CD4-positive, CD25-positive, alpha-beta regulatory T cell (primary cell): Measurements from ENCODE around the gene FKRP. TPM values are rescaled to one million over a fixed set of nuclear protein-coding genes. Genes with fewer than 3 reads are reported as not detected.
"Not testable (repeated sequence)": the region's sequence is repeated elsewhere in the genome, so short reads cannot be mapped to it uniquely, and the experiment has no call there.

Source experiments
- ATAC-seq, 2 donors: fragments of 150-1000 bp; cut with Tn5 transposase; one replicate each; pipeline ENCODE4 v1.10.0; 2021; ENCODE audit warnings: low read depth in 2 of 2, moderate number of reproducible peaks in 2 of 2, moderate library complexity in 1 of 2
- DNase-seq, 3 donors: peaks; one replicate each; pipeline versions ENCODE4 v3.0.0 to v3.0.0-alpha.2; 2012 to 2022; ENCODE audit warnings: mixed read lengths in 1 of 3
- H3K27ac ChIP-seq: one replicate; pipeline ENCODE4 v1.7.0; 2013; ENCODE audit warnings: mild to moderate bottlenecking, low read length; ENCODE audit not compliant: insufficient read depth, poor library complexity, severe bottlenecking
- H3K27me3 ChIP-seq: one replicate; pipeline ENCODE4 v1.7.0; 2013; ENCODE audit warnings: low read length; ENCODE audit not compliant: control insufficient read depth, insufficient read depth
- H3K36me3 ChIP-seq: one replicate; pipeline ENCODE4 v1.7.0; 2013; ENCODE audit warnings: mild to moderate bottlenecking, low read length, moderate library complexity; ENCODE audit not compliant: control insufficient read depth, insufficient read depth
- H3K4me1 ChIP-seq: 2 replicates; pipeline ENCODE4 v1.7.0; 2013; ENCODE audit warnings: mild to moderate bottlenecking, low read length; ENCODE audit not compliant: insufficient read depth, control insufficient read depth, poor library complexity, severe bottlenecking
- H3K4me3 ChIP-seq: one replicate; pipeline ENCODE4 v1.7.0; 2013; ENCODE audit warnings: low read depth, mild to moderate bottlenecking, low read length, moderate library complexity
- H3K9me3 ChIP-seq, 2 experiments: 1 replicate in 1 of 2; 2 replicates in 1 of 2; pipeline ENCODE4 v1.7.0; 2013; ENCODE audit warnings: low read length in 2 of 2, mild to moderate bottlenecking in 1 of 2, moderate library complexity in 1 of 2; ENCODE audit not compliant: control insufficient read depth in 2 of 2
- H3K27ac Mint-ChIP-seq, 3 donors: one replicate each; pipeline ENCODE4 v1.8.0; 2020 to 2022; ENCODE audit warnings: mild to moderate bottlenecking in 3 of 3, mixed read lengths in 3 of 3, moderate library complexity in 2 of 3
- H3K27me3 Mint-ChIP-seq: one replicate; pipeline ENCODE4 v1.8.0; 2022; ENCODE audit warnings: mild to moderate bottlenecking, mixed read lengths
- H3K36me3 Mint-ChIP-seq: one replicate; pipeline ENCODE4 v1.8.0; 2020; ENCODE audit warnings: mixed read lengths
- H3K4me1 Mint-ChIP-seq, 4 donors: one replicate each; pipeline ENCODE4 v1.8.0; 2020 to 2022; ENCODE audit warnings: mixed read lengths in 4 of 4, mild to moderate bottlenecking in 1 of 4
- H3K4me3 Mint-ChIP-seq, 4 donors: one replicate each; pipeline ENCODE4 v1.8.0; 2020 to 2022; ENCODE audit warnings: mild to moderate bottlenecking in 4 of 4, mixed read lengths in 4 of 4, moderate library complexity in 3 of 4
- H3K9me3 Mint-ChIP-seq, 7 donors: one replicate each; pipeline ENCODE4 v1.8.0; 2020 to 2022; ENCODE audit warnings: mixed read lengths in 7 of 7, mild to moderate bottlenecking in 3 of 7, moderate library complexity in 2 of 7
- polyA plus RNA-seq, 4 donors: library from polyadenylated mRNA; unstranded; fragments of 300-500 nt; fragmentation: Illumina TruSeq; gene quantifications; one replicate each; pipeline ENCODE4 v1.2.3, GENCODE V29; 2021
- total RNA-seq: library from RNA; stranded (reverse); gene quantifications from one replicate; pipeline ENCODE4 v1.2.3, GENCODE V29; 2022

Gene FKRP
- total and polyA plus RNA-seq, 5 donors from 2014 or later = 2.7 to 18.7 (median 4.0) TPM

DNA sequence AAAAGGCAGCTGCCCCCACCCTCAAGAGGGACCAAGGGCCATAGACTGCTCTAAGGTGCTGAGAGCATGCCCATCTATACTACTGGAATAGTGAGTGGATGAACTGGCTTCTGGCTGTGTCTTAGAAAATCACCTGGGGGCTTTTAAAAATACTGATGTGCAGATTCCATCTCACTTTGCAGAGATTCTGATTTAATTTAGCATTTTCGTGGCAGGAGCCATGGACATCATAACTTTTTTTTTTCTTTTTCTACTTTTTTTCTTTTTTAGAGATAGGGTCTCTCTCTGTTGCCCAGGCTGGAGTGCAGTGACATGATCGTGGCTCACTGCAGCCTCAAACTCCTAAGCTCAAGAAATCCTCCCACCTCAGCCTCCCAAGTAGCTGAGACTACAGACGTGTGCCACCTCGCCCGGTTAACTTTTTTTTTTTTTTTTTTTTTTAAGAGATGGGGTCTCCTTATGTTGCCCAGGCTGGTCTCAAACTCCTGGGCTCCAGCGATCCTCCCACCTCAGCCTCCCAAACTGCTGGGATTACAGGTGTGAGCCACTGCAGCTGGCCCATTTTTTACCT, 33.0 kb upstream of the FKRP start:
- not testable (repeated sequence) for H3K36me3 Mint-ChIP-seq, DNase-seq, H3K9me3 Mint-ChIP-seq, H3K9me3 ChIP-seq, H3K27me3 ChIP-seq, ATAC-seq, H3K27me3 Mint-ChIP-seq
- Mint-ChIP-seq H3K4me1 (peaks cover 4 to 34% (median 20%) of the 10 kb centered on the region in 4 donors), H3K27ac (peak overlapping the region; percentile 46 to 99 (median 97)), H3K4me3 (peak overlapping the region; percentile 90 to 96 (median 96))
- H3K36me3 ChIP-seq = peaks cover 33% of the 10 kb centered on the region
- peak overlapping the region; percentile 26 for H3K4me3 ChIP-seq
- H3K4me1 ChIP-seq = peaks cover 44% of the 10 kb centered on the region
- H3K27ac ChIP-seq = peak overlapping the region; percentile 92

DNA sequence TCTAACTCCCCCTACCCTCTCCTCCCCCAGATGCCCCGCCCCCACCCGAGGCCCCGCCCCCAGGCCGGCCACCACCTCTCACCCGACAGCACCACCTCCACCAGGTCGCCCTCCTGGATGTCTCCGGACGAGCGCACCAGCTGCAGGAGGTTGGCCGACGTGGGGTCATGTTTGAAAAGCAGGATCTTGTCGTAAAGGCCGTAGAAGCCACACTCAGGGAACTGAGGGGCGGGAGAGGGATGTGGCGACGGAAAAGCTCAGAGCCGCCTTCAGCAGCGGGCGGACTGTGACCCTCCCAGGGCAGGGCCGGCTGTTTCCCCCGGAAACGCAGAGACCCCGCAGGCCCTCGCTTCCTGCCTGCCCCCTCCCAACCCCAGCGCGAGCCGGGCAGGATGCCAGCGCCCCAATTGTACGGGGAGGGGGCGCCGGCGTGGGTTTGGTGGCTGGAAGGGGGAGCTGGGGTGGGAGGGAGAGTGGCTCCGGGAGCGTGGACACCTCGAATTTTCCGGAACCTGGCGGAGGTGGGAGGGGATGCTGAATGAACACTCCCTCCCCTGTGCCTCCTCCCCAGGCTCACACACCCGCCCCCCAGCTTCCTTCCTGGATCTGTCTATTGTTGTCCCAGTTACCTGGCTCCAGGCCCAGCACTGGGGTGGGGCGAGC, 31.9 kb upstream of the FKRP start:
- Mint-ChIP-seq H3K9me3 (no peaks in the 10 kb centered on the region), H3K4me1 (peaks cover 4 to 44% (median 29%) of the 10 kb centered on the region in 4 donors), H3K36me3 (peaks cover 7% of the 10 kb centered on the region), H3K27me3 (no peaks in the 10 kb centered on the region), H3K27ac (peak overlapping the region; percentile 97 to 99 (median 98)), H3K4me3 (peak overlapping the region; percentile 95 to 100 (median 96))
- ATAC-seq = peak; percentile 51 to 52
- peak overlapping the region; percentile 92 for H3K27ac ChIP-seq
- no peaks in the 10 kb centered on the region for H3K27me3 ChIP-seq
- H3K36me3 ChIP-seq = peaks cover 23% of the 10 kb centered on the region
- peak; percentile 76 to 87 (median 77) for DNase-seq
- H3K4me1 ChIP-seq = peaks cover 55% of the 10 kb centered on the region
- no peaks in the 10 kb centered on the region for H3K9me3 ChIP-seq
- H3K4me3 ChIP-seq = peak overlapping the region; percentile 41

DNA sequence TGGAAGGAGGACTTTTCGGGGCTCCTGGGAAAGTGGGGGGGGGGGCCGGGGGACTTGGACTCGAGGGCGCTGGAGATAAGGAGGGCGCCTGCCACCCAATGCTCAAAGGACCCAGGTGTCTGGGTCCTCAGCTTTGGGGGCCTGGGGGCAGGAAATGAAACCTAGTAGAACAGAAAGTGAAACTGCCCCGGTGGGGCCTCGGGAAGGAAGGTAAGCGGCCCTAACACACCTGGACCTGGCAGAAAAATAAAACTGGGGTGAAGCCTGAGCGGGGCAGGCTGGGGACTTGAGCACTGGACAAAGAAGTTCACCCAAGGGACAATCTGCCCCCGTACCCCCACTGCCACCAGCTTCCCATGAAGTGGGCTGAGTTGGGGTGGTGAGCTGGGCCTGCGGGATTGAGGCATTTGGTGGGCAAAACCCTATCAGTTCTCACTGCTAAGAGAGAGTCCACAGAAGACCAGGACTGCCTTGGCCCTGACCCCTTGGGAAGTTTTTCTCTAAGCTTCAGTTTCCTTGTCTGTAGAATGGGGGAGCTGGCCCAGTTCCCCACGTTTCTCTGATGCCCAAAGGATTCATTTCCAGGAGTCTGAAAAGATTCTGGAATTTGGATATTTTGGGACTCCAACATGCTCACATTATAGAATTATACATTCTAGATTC, 31.3 kb upstream of the FKRP start:
- Mint-ChIP-seq H3K4me3 (peak overlapping the region; percentile 95 to 100 (median 96)), H3K27ac (peak overlapping the region; percentile 97 to 99 (median 98)), H3K27me3 (no peaks in the 10 kb centered on the region), H3K36me3 (peaks cover 10% of the 10 kb centered on the region), H3K9me3 (no peaks in the 10 kb centered on the region), H3K4me1 (peaks cover 4 to 51% (median 35%) of the 10 kb centered on the region in 4 donors)
- H3K27me3 ChIP-seq = no peaks in the 10 kb centered on the region
- no peaks in the 10 kb centered on the region for H3K9me3 ChIP-seq
- H3K27ac ChIP-seq = peak overlapping the region; percentile 92
- H3K4me1 ChIP-seq = peaks cover 61% of the 10 kb centered on the region
- ATAC-seq = peak; percentile 61 to 67
- H3K4me3 ChIP-seq = peak overlapping the region; percentile 87
- peaks cover 18% of the 10 kb centered on the region for H3K36me3 ChIP-seq
- DNase-seq = peak in 2 of 3 donors; percentile 82 to 92

DNA sequence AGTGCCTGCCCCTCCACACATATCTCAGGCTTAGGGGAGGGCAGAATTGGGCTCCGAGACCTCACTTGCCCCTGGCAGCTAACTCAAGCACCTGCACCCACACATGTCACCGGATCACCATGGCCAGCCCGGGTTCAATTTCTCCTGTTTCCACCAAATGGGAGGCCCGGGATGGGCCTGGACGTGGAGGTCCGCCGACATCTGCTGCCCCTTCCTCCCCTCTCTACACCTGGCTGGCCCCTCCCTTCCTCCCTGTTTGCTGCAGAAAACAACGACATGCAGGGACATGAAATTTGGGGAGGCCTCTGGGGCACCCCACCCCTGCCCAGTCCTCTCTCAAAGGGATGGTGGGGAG, 30.3 kb upstream of the FKRP start:
- Mint-ChIP-seq H3K4me3 (peak overlapping the region; percentile 95 to 100 (median 96)), H3K27me3 (no peaks in the 10 kb centered on the region), H3K4me1 (peaks cover 4 to 54% (median 36%) of the 10 kb centered on the region in 4 donors), H3K9me3 (no peaks in the 10 kb centered on the region), H3K36me3 (peaks cover 7% of the 10 kb centered on the region), H3K27ac (peak overlapping the region; percentile 94 to 99 (median 97))
- DNase-seq (peak in 1 of 3 donors; percentile 41), ATAC-seq (no peak)
- peaks cover 63% of the 10 kb centered on the region for H3K4me1 ChIP-seq
- peak overlapping the region; percentile 92 for H3K27ac ChIP-seq
- H3K36me3 ChIP-seq = peaks cover 13% of the 10 kb centered on the region
- peak overlapping the region; percentile 87 for H3K4me3 ChIP-seq
- H3K27me3 ChIP-seq = no peaks in the 10 kb centered on the region
- H3K9me3 ChIP-seq = no peaks in the 10 kb centered on the region

DNA sequence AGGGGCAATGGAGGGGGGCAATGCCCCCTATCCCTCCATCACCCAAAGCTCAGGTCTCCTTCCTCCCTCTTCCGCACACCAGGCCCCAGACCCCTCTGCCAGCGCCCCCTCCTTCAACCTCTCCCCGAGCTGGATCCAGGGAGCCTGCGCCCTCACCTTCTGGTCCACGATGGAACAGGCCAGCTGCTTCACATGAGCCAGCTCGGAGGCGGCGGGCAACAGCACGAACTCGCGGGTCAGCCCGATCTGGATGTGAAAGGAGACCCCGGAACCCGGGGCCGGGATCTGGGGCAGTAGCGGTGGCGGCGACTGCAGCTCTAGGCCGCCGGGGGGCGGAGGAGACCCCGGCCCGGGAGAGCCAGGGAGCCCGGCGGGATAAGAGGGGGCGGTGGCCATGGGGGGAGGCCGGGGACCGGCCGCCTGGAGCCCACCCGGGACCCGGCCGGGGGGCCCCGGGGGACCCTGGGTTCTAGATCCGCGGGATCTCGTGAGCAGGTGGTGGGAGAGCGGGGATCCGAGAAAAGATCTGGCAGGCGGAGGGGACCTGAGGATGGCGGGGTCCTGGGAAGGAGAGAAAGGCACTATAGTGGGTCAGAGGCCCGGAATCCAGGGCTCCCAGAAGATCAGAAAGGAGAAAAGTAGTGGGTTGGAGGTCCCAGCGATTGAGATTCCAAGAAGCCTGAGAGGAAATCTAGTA, 29.7 kb upstream of the FKRP start:
- peak in 1 of 3 donors; percentile 24 for DNase-seq
- H3K36me3 Mint-ChIP-seq = peaks cover 4% of the 10 kb centered on the region

DNA sequence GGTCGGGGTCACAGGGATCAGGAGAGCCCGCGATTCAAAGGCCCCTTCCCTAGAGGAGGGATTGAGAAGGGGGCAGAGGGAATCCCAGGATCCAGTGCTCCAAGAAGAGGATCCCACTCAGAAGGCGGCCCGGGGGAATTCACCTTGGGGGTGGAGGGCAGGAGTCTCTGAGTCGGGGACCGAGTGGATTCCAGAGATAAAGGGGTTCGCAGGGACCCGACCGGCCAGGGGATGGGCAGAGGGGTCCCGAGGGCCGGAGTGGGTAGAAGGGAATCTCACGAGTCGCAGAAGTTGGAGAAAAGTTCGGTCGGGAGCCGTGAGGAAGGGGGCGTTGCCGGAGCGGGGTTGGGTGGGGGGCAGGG, 29.2 kb upstream of the FKRP start:
- peak overlapping the region; percentile 92 for H3K27ac ChIP-seq
- H3K4me1 Mint-ChIP-seq = peaks cover 4 to 63% (median 32%) of the 10 kb centered on the region in 4 donors
- ATAC-seq (no peak), DNase-seq (no peak)
- no peaks in the 10 kb centered on the region for H3K27me3 Mint-ChIP-seq
- no peaks in the 10 kb centered on the region for H3K27me3 ChIP-seq
- no peaks in the 10 kb centered on the region for H3K9me3 Mint-ChIP-seq
- H3K4me1 ChIP-seq = peaks cover 63% of the 10 kb centered on the region
- peaks cover 4% of the 10 kb centered on the region for H3K36me3 Mint-ChIP-seq
- no peaks in the 10 kb centered on the region for H3K9me3 ChIP-seq
- peak overlapping the region; percentile 95 to 100 (median 96) for H3K4me3 Mint-ChIP-seq
- H3K27ac Mint-ChIP-seq = peak overlapping the region; percentile 96 to 98 (median 97)
- peaks cover 9% of the 10 kb centered on the region for H3K36me3 ChIP-seq
- H3K4me3 ChIP-seq = peak overlapping the region; percentile 87

More for the DNA sequence above, 29.7 kb upstream of the FKRP start:
- H3K27me3 ChIP-seq = no peaks in the 10 kb centered on the region
- Mint-ChIP-seq H3K27me3 (no peaks in the 10 kb centered on the region), H3K4me1 (peaks cover 4 to 59% (median 33%) of the 10 kb centered on the region in 4 donors), H3K27ac (peak overlapping the region; percentile 97 to 99 (median 98)), H3K9me3 (no peaks in the 10 kb centered on the region), H3K4me3 (peak overlapping the region; percentile 95 to 100 (median 96))
- H3K9me3 ChIP-seq = no peaks in the 10 kb centered on the region
- peak overlapping the region; percentile 87 for H3K4me3 ChIP-seq
- peaks cover 63% of the 10 kb centered on the region for H3K4me1 ChIP-seq
- H3K27ac ChIP-seq = peak overlapping the region; percentile 92
- no peak for ATAC-seq
- H3K36me3 ChIP-seq = peaks cover 9% of the 10 kb centered on the region

DNA sequence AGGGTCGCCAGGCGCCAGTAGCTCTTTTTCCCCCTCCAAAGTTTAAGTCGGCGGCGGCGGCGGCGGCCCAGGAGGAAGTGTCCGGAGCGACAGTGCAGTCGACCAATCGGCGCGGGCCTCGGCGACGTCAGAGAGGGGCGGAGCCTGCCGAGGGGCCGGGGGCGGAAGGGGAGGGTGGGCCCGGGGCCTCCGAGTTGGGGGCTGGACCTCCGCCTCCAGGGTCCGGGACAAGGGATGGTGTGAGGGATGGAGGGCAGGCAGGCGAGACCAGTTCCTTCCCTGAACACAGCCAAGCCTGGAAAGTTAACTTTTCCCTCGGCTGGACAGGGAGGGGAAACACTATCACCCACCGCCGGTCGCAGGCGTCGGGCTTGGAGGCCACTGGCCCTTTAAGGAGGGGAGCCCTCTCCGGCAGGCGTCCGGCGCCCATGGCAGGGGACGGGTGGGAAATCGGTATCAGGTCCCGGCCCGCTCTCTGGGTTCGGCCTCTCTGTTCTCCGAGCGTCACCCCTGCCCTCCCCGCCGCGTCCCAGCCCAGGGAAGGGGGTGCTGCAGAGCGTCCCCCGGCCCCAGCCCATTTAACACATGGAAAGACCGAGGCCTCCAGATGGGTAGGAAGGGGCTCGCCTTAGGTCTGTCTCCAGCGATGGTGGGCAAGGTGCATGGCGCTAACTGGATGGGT, 28.7 kb upstream of the FKRP start, which contains the start of gene PRKD2:
Gene PRKD2, minus strand, starts transcription at position 81 of the 682 bp plus-strand sequence. CDS start 744 bp downstream, outside the sequence.
- Mint-ChIP-seq H3K36me3 (peaks cover 8% of the 10 kb centered on the region), H3K4me1 (peaks cover 4 to 65% (median 32%) of the 10 kb centered on the region in 4 donors), H3K9me3 (no peaks in the 10 kb centered on the region), H3K27ac (peak within 1 kb of the TSS; percentile 97 to 99 (median 98)), H3K27me3 (no peaks in the 10 kb centered on the region), H3K4me3 (peak within 1 kb of the TSS; percentile 95 to 100 (median 96))
- Histone ChIP-seq H3K36me3 (peaks cover 14% of the 10 kb centered on the region), H3K4me1 (peaks cover 63% of the 10 kb centered on the region), H3K9me3 (no peaks in the 10 kb centered on the region), H3K27me3 (no peaks in the 10 kb centered on the region), H3K27ac (peak within 1 kb of the TSS; percentile 92), H3K4me3 (peak within 1 kb of the TSS; percentile 87)
- DNase-seq (peak; percentile 84 to 87 (median 85)), ATAC-seq (peak; percentile 53 to 54)
